CD4-positive, alpha-beta memory T cell (primary cell): ENCODE measurements around the gene MEIS3. TPM values are rescaled to one million over a fixed set of nuclear protein-coding genes. Genes with fewer than 3 reads are reported as not detected.
A peak's percentile ranks its signal among the peaks of the same experiment; 100 is the strongest.

Experiments
- CTCF ChIA-PET: fragments of 350-600 bp; sonication (Branson Sonifier 250); formaldehyde crosslinking; loops from one replicate; lab custom pipeline; 2021; ENCODE audit warnings: inconsistent platforms; ENCODE audit not compliant: partially characterized antibody; lab: Charles Lee
- POLR2A ChIA-PET: fragments of 350-600 bp; sonication (Branson Sonifier 250); formaldehyde crosslinking; loops from one replicate; lab custom pipeline; 2021; ENCODE audit not compliant: partially characterized antibody; lab: Charles Lee
- DNase-seq, 5 donors: peaks; one replicate each; pipeline versions ENCODE4 v3.0.0 to v3.0.0-alpha.2; 2020 to 2022; ENCODE audit warnings: mixed read lengths in 1 of 5
- H3K27ac ChIP-seq: one replicate; pipeline ENCODE4 v1.7.0; 2013; ENCODE audit warnings: low read depth, low read length
- H3K27me3 ChIP-seq: 2 replicates; pipeline ENCODE4 v1.7.0; 2013; ENCODE audit warnings: mild to moderate bottlenecking, low read length, moderate library complexity; ENCODE audit not compliant: insufficient read depth
- H3K36me3 ChIP-seq: 2 replicates; pipeline ENCODE4 v1.7.0; 2013; ENCODE audit warnings: mild to moderate bottlenecking, low read length, moderate library complexity; ENCODE audit not compliant: insufficient read depth
- H3K4me1 ChIP-seq: 2 replicates; pipeline ENCODE4 v1.7.0; 2013; ENCODE audit warnings: mild to moderate bottlenecking, low read length, moderate library complexity; ENCODE audit not compliant: insufficient read depth
- H3K4me3 ChIP-seq, 2 donors: one replicate each; pipeline ENCODE4 v1.7.0; 2013; ENCODE audit warnings: low read length in 2 of 2, mild to moderate bottlenecking in 1 of 2
- H3K9me3 ChIP-seq, 2 donors: one replicate each; pipeline ENCODE4 v1.7.0; 2013; ENCODE audit warnings: low read length in 2 of 2, control low read depth in 1 of 2; ENCODE audit not compliant: control insufficient read depth in 1 of 2
- H3K27ac Mint-ChIP-seq, 7 donors: one replicate each; pipeline ENCODE4 v1.8.0; 2020 to 2021; ENCODE audit warnings: mixed read lengths in 7 of 7, mild to moderate bottlenecking in 6 of 7, inconsistent platforms in 3 of 7, moderate library complexity in 3 of 7
- H3K27me3 Mint-ChIP-seq, 2 donors: one replicate each; pipeline ENCODE4 v1.8.0; 2020 to 2021; ENCODE audit warnings: mixed read lengths in 2 of 2
- H3K36me3 Mint-ChIP-seq, 2 donors: one replicate each; pipeline ENCODE4 v1.8.0; 2020 to 2021; ENCODE audit warnings: mixed read lengths in 2 of 2, inconsistent platforms in 1 of 2, mild to moderate bottlenecking in 1 of 2
- H3K4me1 Mint-ChIP-seq, 4 donors: one replicate each; pipeline ENCODE4 v1.8.0; 2020 to 2021; ENCODE audit warnings: mixed read lengths in 4 of 4, mild to moderate bottlenecking in 1 of 4
- H3K4me3 Mint-ChIP-seq, 8 donors: one replicate each; pipeline ENCODE4 v1.8.0; 2020 to 2021; ENCODE audit warnings: mixed read lengths in 8 of 8, mild to moderate bottlenecking in 7 of 8, moderate library complexity in 6 of 8, inconsistent platforms in 3 of 8
- H3K9me3 Mint-ChIP-seq, 8 donors: one replicate each; pipeline ENCODE4 v1.8.0; 2020 to 2021; ENCODE audit warnings: mixed read lengths in 8 of 8, mild to moderate bottlenecking in 5 of 8, inconsistent platforms in 3 of 8, moderate library complexity in 1 of 8
- intact Hi-C: fragments of 100-400 bp; cut with micrococcal nuclease; formaldehyde crosslinking; loops from one replicate; pipeline ENCODE4 v1.15.1; 2023
- polyA plus RNA-seq, 2 donors: library from polyadenylated mRNA; unstranded; fragments of 300-500 nt; fragmentation: Illumina TruSeq; gene quantifications; one replicate each; pipeline ENCODE4 v1.2.3, GENCODE V29; 2021
- total RNA-seq, 2 experiments: library from RNA; stranded (reverse); gene quantifications; one replicate each; pipeline ENCODE4 v1.2.3, GENCODE V29; 2021

The MEIS3 gene
- total and polyA plus RNA-seq, 4 experiments from 2014 or later, result 0.35 to 0.71 TPM; not detected in 2

- ChIA-PET POLR2A (interaction anchor here (0.7 kb wide), 1 partner anchor 262 kb away, joined by 3 read pairs; no protein-coding TSS in a partner anchor), CTCF (interaction anchor here (1.2 to 1.8 kb wide), 3 partner anchors 9 to 12 kb away, joined by 3 to 8 read pairs (median 4); no protein-coding TSS in a partner anchor)
- no peak for DNase-seq
- H3K27me3 Mint-ChIP-seq, result peaks cover 40 to 74% of the 10 kb centered on the region in 2 donors
- peak overlapping the region in 4 of 7 donors; percentile 44 to 81 (median 78) for H3K27ac Mint-ChIP-seq
- intact Hi-C loops, result no loop called here
- no peaks in the 10 kb centered on the region for H3K36me3 Mint-ChIP-seq
- Histone ChIP-seq H3K4me1 (peaks cover 49% of the 10 kb centered on the region), H3K27ac (no peak overlapping the region), H3K9me3 (no peaks in the 10 kb centered on the region), H3K4me3 (peak overlapping the region in 1 of 2 donors; percentile 28), H3K27me3 (peaks cover 31% of the 10 kb centered on the region), H3K36me3 (no peaks in the 10 kb centered on the region)
- peaks cover 0 to 7% (median 0%) of the 10 kb centered on the region in 8 donors for H3K9me3 Mint-ChIP-seq
- peak overlapping the region; percentile 70 to 90 (median 79) for H3K4me3 Mint-ChIP-seq
- H3K4me1 Mint-ChIP-seq, result peaks cover 33 to 67% (median 43%) of the 10 kb centered on the region in 4 donors
Measured at GRCh38 chr19:47445527-47445926, 26.2 kb upstream of the MEIS3 start.

GRCh38 chr19:47444388-47444821, 25.1 kb upstream of the MEIS3 start:
- ChIA-PET POLR2A (no interaction called here), CTCF (no interaction called here)
- peak; percentile 41 to 57 (median 47) for DNase-seq
- H3K4me3 ChIP-seq, result no peak overlapping the region
- H3K4me1 ChIP-seq, result peaks cover 49% of the 10 kb centered on the region
- H3K9me3 Mint-ChIP-seq, result peaks cover 0 to 7% (median 0%) of the 10 kb centered on the region in 8 donors
- H3K36me3 Mint-ChIP-seq, result no peaks in the 10 kb centered on the region
- H3K4me1 Mint-ChIP-seq, result peaks cover 33 to 60% (median 43%) of the 10 kb centered on the region in 4 donors
- peaks cover 44 to 72% of the 10 kb centered on the region in 2 donors for H3K27me3 Mint-ChIP-seq
- no peaks in the 10 kb centered on the region for H3K36me3 ChIP-seq
- peak overlapping the region in 4 of 7 donors; percentile 49 to 88 (median 59) for H3K27ac Mint-ChIP-seq
- H3K4me3 Mint-ChIP-seq, result peak overlapping the region; percentile 46 to 90 (median 68)
- no peaks in the 10 kb centered on the region for H3K9me3 ChIP-seq
- H3K27me3 ChIP-seq, result peaks cover 31% of the 10 kb centered on the region
- intact Hi-C loops, result no loop called here
- no peak overlapping the region for H3K27ac ChIP-seq

GRCh38 chr19:47443331-47443730, 24.0 kb upstream of the MEIS3 start:
- Mint-ChIP-seq H3K4me1 (peaks cover 33 to 52% (median 43%) of the 10 kb centered on the region in 4 donors), H3K27ac (peak overlapping the region in 1 of 7 donors; percentile 65), H3K9me3 (peaks cover 0 to 7% (median 0%) of the 10 kb centered on the region in 8 donors), H3K36me3 (no peaks in the 10 kb centered on the region), H3K4me3 (peak overlapping the region in 2 of 8 donors; percentile 37 to 67), H3K27me3 (peaks cover 44 to 68% of the 10 kb centered on the region in 2 donors)
- H3K4me1 ChIP-seq, result peaks cover 49% of the 10 kb centered on the region
- POLR2A ChIA-PET, result no interaction called here
- DNase-seq, result no peak
- H3K27me3 ChIP-seq, result peaks cover 31% of the 10 kb centered on the region
- no peaks in the 10 kb centered on the region for H3K36me3 ChIP-seq
- H3K27ac ChIP-seq, result no peak overlapping the region
- H3K4me3 ChIP-seq, result no peak overlapping the region
- CTCF ChIA-PET, result interaction anchor here (1.8 kb wide), 1 partner anchor 9 kb away, joined by 6 read pairs; no protein-coding TSS in a partner anchor
- intact Hi-C loops, result no loop called here
- no peaks in the 10 kb centered on the region for H3K9me3 ChIP-seq

DNA sequence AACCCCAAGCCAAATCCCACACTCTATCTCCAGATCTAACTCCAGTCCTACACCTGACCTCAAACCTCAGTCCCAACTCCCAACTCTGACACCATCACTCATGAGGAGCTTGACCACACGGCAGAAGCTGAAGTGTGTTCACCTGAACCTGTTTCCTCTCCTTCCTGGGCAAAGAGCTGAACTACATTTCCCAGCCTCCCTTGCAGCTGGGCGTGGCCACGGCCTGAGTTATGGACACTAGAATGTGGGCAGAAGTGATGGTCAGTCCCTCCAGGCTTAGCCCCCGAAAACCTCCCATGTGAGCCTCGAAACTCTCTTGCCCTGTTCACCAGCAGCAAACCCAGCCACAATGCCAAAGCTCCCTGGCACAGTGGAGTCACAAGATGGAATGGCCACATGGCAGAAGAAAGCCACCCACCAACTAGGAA, 19.5 kb upstream of the MEIS3 start:
- Mint-ChIP-seq H3K4me1 (peaks cover 15 to 31% (median 25%) of the 10 kb centered on the region in 4 donors), H3K36me3 (no peaks in the 10 kb centered on the region), H3K9me3 (peaks cover 0 to 2% (median 0%) of the 10 kb centered on the region in 8 donors), H3K4me3 (no peak overlapping the region), H3K27ac (no peak overlapping the region), H3K27me3 (peaks cover 35 to 50% of the 10 kb centered on the region in 2 donors)
- intact Hi-C loops, result loop anchor here (5.0 kb wide), 1 partner anchor 43 kb away; the partner anchor contains the start of gene KPTN
- CTCF ChIA-PET, result interaction anchor here (1.2 to 10.6 kb wide), 3 partner anchors 259 to 305 kb away, joined by 3 to 293 read pairs (median 84); partner anchors contain the start of gene EHD2
- Histone ChIP-seq H3K9me3 (no peaks in the 10 kb centered on the region), H3K4me3 (no peak overlapping the region), H3K27me3 (peaks cover 17% of the 10 kb centered on the region), H3K36me3 (no peaks in the 10 kb centered on the region), H3K27ac (no peak overlapping the region), H3K4me1 (peaks cover 19% of the 10 kb centered on the region)
- DNase-seq, result no peak
- POLR2A ChIA-PET, result interaction anchor here (0.7 to 0.8 kb wide), 2 partner anchors 76 to 269 kb away, joined by 3 read pairs; partner anchors contain the start of gene NAPA

DNA sequence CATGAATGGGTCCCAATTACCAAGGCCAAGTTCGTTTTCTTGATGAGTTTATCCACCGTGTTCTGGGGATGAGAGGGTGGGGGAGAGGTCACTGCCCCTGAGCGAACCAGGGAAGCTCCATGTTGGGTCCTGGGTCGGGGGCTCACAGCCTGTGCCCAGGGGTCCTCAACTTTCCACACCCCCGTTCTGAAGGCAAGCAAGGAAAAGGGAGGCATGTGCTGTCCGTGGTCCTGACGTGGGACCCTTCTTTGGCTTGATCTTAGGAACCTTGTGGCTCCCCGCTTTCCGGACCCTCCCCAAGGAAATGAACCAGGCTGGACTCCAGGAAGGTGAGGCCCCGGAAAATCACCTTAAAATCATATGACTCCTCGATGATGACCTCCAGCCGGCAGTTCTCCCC, 18.2 kb upstream of the MEIS3 start:
- Histone ChIP-seq H3K36me3 (no peaks in the 10 kb centered on the region), H3K4me3 (no peak overlapping the region), H3K27ac (no peak overlapping the region), H3K27me3 (peaks cover 6% of the 10 kb centered on the region), H3K4me1 (peaks cover 13% of the 10 kb centered on the region), H3K9me3 (no peaks in the 10 kb centered on the region)
- ChIA-PET CTCF (interaction anchor here (8.1 to 10.6 kb wide), 2 partner anchors 260 to 271 kb away, joined by 84 to 293 read pairs; partner anchors contain the start of gene EHD2), POLR2A (interaction anchor here (1.4 kb wide), 1 partner anchor 173 kb away, joined by 7 read pairs; no protein-coding TSS in a partner anchor)
- DNase-seq, result no peak
- H3K27me3 Mint-ChIP-seq, result peaks cover 26 to 39% of the 10 kb centered on the region in 2 donors
- H3K4me3 Mint-ChIP-seq, result peak overlapping the region in 2 of 8 donors; percentile 7 to 37
- H3K4me1 Mint-ChIP-seq, result peaks cover 7 to 21% (median 17%) of the 10 kb centered on the region in 4 donors
- no peaks in the 10 kb centered on the region for H3K9me3 Mint-ChIP-seq
- no peaks in the 10 kb centered on the region for H3K36me3 Mint-ChIP-seq
- peak overlapping the region in 1 of 7 donors; percentile 80 for H3K27ac Mint-ChIP-seq
- intact Hi-C loops, result loop anchor here (5.0 kb wide), 1 partner anchor 45 kb away; the partner anchor contains the start of gene KPTN

- H3K27me3 ChIP-seq, result peaks cover 6% of the 10 kb centered on the region
- Mint-ChIP-seq H3K4me3 (peak overlapping the region in 4 of 8 donors; percentile 14 to 46 (median 34)), H3K27ac (peak overlapping the region in 5 of 7 donors; percentile 19 to 80 (median 46)), H3K4me1 (peaks cover 7 to 21% (median 17%) of the 10 kb centered on the region in 4 donors), H3K27me3 (peaks cover 24 to 37% of the 10 kb centered on the region in 2 donors), H3K36me3 (no peaks in the 10 kb centered on the region), H3K9me3 (no peaks in the 10 kb centered on the region)
- no peaks in the 10 kb centered on the region for H3K9me3 ChIP-seq
- no peak overlapping the region for H3K27ac ChIP-seq
- H3K4me3 ChIP-seq, result no peak overlapping the region
- intact Hi-C loops, result loop anchor here (1.0 to 5.0 kb wide), 4 partner anchors 45 to 306 kb away; partner anchors contain the start of genes KPTN and NAPA
- H3K36me3 ChIP-seq, result no peaks in the 10 kb centered on the region
- peak; percentile 71 to 82 (median 78) for DNase-seq
- peaks cover 13% of the 10 kb centered on the region for H3K4me1 ChIP-seq
- CTCF ChIA-PET, result interaction anchor here (0.5 to 10.6 kb wide), 32 partner anchors 9 to 596 kb away, joined by 3 to 293 read pairs (median 3); partner anchors contain the start of genes DHX34, EHD2, KPTN and MEIS3
- POLR2A ChIA-PET, result interaction anchor here (0.5 to 2.4 kb wide), 5 partner anchors 79 to 271 kb away, joined by 3 to 10 read pairs (median 5); partner anchors contain the start of gene NAPA
Measured at GRCh38 chr19:47436712-47437401, 17.5 kb upstream of the MEIS3 start.
